HG03469 (cell line): ENCODE results near the gene INPP5D.

Source experiments
- ATAC-seq: cut with Tn5 transposase; IDR thresholded peaks from one replicate; pipeline ENCODE4 v1.9.1; 2021; ENCODE audit warnings: mild to moderate bottlenecking, moderate library complexity, moderate number of reproducible peaks; ENCODE audit not compliant: unreplicated experiment

The INPP5D gene

DNA sequence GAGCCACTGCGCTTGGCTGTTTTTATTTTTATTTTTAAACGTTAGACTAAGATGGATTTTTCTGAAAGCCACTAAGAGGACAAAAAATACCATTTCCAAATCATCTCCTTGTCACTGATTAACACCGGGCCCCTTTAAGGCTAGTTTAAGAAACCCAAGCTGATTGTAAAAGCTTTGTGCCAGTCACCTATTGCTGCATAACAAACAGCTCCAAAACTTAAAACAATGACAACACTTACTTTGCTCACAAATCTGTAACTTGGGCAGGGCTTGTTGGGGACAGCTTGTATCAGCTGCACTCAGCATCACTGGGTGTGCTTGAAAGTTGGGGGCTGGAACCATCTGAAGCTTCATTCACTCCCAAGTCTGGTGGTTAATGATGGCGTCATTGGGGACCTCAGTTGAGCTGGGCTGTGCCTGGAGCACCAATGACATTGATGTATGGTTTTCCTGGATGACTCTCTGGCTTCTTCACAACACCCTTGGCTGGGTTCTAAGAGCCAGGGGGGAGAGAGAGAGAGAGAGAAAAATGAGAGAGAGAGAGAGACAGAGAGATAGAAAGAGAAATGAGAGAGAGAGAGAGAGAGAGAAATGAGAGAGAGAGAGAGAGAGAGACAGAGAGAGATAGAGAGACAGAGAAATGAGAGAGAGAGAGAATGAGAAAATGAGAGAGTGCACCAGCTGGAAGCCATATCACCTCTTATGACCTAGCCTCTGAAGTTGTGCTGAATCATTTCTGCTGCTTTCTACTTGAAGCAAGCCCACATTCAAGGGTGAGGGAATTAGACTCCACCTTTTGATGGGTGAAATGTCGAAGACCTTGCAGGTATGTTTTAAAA, 165.3 kb downstream of the INPP5D start:
- no peak for ATAC-seq

DNA sequence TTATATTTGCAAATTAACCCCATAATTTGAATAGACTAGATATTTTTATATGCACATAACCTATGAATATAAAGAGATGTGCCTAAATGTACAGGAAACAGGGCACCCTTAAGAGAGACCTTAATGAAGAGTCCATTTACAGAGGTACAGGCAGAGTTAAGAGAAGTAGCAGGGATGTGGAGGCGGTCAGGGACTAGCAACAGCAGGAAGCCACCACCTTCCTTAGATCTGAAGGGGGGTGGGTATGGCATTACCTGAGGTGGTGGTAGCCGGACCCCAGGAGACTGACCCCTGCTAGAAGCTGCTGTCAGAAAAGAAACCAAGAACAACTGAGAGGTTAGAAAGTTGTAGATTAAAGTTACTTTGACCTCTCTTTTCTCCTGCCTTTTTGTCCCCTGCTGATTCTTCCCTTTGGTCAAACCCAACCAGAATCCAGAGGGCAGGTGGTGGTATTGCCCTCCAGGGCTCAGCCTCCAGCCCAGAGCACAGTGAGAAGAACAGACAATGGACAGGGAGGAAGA, 166.4 kb downstream of the INPP5D start:
- ATAC-seq = no peak

DNA sequence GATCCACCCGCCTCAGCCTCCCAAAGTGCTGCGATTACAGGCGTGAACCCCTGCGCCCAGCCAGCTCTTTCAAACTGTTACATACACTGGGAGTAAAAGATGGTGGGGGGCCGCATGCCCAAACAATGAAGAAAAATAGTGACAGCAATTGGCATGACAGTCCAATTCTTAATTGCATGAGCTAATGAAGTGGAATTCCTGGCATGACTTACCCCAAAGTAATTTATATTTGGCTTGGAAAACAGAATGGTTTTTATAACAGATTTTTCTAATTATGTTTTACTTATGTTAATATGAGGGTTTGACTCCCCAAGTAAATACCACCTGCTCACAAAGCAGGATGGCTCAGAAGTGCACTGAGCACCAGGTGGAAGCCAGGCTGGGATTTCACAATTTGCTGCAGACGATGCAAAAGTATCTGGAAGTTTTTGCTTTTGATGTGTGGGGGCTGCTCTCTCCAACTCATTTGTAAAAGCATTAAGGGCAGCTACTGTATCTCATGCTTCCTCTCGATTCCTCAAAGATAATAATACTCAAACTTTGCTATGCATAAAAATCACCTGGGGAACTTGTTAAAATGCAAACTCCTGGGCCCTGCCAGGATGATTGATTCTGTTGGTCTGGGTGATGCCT, 167.3 kb downstream of the INPP5D start:
- ATAC-seq = no peak

DNA sequence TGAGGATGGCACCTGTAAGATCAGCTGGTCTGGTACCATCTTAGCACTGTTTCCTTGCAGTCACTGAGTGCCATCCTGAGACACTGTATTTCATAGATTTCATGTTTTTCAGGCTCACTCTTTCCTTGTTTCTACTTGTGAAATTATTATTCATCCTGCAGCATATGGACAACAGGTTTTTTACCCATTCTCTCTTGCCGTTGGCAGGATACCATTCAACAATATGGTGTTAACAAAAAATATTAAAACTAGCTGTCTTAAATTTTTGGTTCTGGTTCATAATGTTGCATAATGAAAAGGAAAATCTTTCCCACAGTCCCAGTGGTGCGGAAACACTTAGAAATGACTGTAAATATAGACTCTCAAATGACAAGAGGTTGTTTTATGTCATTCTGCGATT, 168.2 kb downstream of the INPP5D start:
- ATAC-seq = no peak

DNA sequence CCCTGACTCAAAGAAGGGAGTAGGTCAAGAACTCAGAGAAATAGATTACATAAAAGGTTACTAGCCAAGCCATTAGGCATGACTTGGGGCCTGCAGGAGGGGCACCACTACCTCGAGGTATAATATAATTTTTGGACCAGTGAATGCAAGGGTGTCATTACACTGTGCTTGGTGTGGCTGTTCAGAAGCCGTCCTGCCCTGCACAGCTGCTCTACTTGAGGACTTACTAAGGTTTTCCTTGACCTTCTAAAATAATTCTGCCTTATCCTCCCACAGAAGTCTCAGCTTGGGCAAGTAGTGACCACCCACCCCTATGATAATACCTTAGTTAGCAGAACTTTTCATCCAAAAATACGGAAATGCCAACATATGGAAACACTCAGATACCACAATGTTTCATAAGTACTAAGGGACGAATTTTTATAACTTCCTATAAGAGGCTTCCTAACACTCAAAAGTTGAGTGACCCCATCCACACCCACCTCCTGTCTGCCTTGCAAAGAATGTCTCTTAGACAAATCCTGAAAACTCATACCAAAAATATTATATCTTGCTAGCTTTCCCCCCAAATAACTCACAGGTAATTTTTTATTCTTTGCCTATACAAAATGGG, 173.6 kb downstream of the INPP5D start:
- no peak for ATAC-seq

DNA sequence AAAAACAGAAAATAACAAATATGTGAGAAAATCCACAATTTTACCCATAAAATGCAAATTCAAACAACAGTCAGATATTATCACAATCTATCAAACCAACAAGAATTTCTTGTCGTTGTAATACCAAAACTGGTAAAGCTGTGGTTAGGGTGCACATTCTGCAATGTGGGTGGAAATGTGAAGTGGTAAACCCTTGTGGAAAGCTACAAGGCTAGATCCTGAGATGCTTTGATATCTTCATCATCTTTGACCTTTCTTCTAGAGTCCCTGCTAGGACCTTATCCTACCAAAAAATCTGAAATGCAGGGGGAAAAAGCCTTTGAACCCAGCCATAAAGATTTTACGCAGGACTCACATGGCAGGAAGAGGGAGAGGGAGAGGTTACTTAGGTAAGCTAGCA, 174.1 kb downstream of the INPP5D start:
- ATAC-seq = no peak

DNA sequence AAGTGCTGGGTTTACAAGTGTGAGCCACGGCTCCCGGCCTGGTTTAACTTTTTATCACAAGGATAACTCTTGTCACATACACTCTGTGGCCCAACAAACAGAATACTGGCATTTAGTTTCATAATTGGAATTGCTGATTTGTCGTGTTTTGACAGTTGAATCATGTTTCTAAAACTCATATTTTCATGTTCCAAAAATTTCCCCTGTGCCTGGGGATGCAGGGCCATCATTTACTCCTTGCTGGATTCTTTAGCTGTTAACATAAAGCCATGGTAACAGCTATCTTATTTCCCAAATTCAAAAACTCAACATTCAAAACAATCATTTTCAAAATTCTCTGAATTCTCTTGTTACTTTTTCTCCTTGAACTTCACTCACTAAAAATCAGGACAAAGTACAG, 174.9 kb downstream of the INPP5D start:
- no peak for ATAC-seq

DNA sequence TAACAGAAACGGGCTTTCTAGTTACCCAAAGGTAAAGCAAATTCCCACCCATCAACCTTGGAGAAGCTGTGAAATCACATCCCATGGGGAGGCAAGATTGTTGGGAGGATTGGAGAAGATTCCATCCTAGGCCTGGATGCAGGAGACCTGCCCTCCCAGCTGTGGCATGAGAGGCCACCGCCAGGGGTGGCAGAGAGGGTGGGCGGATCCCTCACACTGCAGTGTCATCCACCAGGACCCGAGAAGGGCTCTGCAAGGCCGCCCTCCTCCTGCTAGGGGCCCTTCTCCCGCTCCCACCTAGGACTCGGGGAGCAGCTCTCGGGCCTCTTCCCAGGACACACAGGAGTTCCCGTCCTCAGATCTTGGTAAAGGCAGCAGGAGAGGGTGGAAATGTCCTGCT, 175.8 kb downstream of the INPP5D start:
- no peak for ATAC-seq

DNA sequence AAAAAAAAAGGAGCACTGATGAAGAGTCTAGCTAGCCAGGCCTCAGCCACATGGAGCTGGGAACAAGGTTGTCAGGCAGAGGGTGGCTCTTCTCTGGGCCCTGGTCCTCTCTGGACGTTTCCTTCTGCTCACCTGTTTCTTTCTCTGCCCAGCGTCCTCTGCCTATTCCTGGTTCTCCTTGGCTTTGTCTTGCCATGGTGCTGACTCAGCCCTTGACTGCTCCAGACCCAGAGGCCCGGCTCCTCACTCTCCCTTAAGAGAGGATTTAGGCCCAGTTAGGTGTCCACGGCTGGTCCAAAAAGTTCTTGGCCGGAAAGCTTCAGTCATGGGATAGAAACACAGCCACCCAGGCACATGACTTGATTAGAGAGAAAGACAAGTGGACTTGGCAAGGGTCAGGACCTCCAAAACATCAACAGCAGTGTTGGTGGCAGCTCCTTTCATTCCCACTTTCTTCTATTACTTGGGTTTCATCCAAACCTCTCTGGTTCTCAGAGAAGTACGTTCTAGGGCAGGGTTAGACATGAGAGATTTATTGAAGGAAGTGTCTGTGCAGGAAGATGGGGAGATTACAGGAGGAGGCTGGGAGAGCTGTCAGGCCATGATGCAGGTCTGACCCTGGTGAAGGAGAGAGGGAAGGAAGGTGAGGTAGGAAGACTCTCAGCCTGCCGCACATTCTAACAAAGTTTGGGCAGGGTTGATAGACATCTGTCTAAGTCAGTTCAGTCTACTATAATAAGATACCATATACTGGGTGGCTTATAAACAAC, 176.9 kb downstream of the INPP5D start:
- no peak for ATAC-seq

DNA sequence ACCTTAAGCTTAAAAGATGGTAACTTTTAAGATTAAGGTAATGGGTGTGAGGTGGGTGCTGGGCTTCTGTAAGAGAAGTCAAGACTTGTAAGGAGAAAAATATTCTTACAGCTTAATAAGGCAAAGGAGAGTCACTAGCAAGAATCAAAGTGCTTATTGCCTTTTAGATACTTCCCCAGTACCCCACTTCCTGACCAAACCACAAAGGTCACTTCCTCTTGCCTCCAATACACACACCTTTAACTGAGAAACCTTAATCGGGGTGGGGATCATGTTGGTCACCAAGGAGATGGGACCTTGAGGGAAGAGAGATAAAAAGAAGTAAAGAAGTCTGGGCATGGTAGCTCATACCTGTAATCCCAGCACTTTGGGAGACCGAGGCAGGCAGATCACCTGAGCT, 180.8 kb downstream of the INPP5D start:
- ATAC-seq = no peak

DNA sequence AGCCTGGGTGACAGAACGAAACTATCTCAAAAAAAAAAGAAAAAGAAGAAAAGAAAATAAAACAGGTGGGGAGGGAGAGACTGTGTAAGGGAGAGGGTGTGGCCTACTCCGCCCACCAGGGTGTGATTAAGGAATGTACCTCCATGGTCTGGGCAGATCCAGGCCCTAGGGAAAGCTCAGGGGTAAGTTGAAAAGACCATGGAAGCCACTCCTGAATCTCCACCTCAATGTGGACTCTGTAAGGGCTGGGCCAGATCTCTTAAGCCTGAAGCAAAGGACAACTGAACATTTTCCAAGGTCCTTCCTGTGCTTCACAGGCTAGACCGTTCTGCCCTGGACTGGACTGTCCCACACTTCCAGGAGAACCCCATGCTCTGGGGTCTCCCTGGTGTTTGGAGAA, 181.7 kb downstream of the INPP5D start:
- ATAC-seq = no peak

DNA sequence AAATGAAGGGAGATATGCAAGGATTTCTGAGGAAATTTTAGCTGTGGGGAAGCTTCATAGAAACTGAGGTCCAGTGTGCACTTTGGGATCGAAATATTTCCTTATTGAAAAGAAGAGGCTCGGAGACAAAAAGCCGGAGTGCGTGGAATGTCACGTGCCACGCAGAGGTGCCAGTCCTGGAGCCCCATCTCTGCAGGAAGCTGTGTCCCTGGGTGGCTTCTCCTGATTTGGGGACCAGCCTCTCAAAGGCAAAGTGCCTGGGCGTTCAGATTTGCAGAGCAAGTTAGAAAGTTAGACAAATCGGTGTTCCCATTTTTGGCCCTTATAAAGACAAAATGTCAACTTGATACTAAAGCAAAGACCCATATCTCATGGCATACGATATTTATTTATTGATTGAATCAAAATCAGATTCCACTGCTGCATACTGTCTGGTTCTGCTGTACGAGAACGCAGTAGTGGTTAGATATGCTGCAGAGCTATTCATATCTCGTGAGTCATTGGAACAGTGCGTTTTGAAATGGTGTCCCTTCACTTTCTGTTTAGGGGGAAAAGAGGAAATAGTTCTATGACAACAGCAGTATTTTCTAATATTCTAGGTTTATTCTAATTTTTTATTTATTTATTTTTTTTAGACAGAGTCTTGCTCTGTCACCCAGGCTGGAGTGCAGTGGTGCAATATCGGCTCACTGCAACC, 182.2 kb downstream of the INPP5D start:
- ATAC-seq = no peak

DNA sequence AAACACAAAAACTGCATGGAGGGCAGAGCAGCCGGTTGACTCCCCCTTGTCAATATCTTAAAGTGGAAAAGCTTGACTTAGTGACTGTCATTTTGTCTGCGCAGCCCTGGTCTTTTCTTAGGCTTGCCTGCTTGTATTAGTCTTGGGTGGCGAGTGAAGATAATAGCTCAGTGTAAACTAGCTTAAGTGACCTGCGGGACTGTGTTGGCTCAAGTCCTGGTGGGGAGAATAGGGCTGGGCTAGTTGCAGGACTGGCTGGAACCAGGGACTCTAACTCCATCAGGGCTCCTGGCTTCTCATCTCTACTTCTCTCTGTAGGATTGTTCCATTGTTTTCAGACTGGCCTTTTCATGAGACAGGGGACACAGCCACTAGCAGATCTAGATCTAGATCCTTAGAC, 183.2 kb downstream of the INPP5D start:
- ATAC-seq = no peak

DNA sequence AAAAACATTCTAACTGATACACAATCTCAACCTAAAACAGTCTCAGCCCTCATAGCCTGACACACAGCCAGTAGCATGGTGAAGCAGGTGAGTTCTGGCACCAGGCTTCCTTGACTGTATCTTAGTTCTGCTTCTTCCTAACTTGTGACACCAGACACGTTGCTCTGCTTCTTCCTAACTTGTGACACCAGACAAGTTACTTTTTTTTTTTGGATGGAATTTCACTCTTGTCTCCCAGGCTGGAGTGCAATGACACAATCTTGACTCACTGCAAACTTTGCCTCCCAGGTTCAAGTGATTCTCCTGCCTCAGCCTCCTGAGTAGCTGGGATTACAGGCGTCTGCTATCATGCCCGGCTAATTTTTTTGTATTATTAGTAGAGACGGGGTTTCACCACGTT, 184.7 kb downstream of the INPP5D start:
- ATAC-seq = no peak

DNA sequence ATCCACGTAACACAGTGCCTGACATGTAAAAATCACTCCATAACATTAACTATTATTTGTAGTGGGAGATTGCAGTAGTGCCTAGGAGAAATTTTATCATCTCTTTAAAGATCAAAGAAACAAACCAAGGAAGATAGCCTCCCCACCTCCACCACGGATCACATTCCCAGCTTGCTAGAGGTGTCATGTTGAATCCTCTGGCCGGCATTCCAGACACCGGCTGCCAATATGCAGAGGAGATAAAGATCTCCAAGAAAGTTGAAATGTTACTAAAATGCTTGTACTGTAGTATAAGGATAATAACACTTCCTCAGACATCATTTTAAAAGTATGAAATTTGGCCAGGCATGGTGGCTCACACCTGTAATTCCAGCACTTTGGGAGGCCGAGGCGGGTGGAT, 185.3 kb downstream of the INPP5D start:
- ATAC-seq = no peak

DNA sequence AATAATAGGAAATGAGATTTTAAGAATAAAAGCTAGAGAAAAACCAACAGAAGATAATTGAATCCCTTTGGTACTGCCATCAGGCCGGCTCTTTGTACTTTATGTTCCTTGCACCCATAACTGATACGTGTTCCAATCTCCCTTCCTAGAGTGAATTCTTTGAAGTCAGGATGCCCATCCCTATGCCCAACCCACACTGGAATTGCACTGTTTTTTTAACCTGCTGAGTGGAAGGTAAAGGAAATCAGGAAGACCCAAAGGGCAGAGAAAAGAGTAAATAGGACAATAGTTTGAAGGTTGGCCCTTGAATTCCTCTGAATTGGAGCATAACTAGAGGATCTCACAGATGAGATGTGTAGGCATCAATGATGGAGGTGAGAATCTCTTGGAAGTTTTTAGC, 187.0 kb downstream of the INPP5D start:
- no peak for ATAC-seq

DNA sequence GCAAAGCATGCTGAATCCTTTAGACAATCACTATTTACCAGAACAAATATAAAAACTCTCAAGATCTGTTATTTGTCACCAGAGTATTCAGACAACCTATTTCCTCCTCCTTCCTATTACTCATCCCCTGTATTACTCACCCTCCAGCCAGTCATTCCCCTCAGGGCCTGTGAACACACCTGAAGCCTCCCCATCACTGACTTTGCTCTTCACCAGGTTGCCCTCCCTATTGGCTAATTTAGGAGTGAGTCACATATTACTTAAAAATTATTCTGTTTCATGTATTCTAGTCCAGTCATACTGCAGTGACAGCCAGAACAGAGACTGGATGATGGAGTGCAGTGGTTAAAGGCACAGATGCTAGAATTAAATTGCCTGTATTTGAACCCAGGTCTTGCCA, 187.6 kb downstream of the INPP5D start:
- no peak for ATAC-seq

DNA sequence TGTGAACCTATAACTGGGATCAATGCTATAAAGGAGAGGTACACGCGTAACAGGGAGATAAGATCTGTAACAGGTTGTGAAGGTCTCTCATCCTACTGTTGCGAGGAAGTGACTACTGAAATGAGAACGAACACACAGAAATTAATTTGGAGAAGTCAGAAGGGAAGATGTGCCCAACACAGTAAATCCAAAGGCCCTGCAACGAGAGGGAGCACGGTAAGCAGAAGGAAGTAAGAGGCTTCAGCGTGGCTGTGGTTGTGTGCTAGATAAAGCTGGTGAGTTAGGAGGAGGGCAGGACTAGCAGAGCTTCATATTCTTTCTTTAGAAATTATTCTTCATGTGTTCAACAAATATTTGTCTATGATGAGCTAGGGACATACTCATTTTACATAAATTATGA, 188.9 kb downstream of the INPP5D start:
- no peak for ATAC-seq

DNA sequence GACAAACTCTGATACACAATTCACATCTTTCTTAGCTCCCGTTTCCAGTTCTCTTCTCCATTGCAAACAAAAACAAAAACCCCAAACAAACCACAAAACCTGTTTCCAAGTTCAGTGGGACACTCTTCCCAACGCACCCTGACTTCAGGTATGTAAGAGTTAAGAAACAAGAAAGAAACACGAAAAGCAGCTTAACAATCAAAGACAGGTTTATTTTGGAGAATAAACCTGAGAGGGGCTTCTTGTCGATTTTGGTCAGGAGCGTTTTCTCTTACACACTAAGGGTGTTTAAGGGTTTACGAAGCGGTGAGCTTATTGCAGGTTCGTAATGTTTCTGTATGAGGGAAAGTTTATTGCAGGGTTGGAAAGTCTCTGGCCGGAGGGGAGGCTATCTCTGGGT, 190.4 kb downstream of the INPP5D start:
- no peak for ATAC-seq

DNA sequence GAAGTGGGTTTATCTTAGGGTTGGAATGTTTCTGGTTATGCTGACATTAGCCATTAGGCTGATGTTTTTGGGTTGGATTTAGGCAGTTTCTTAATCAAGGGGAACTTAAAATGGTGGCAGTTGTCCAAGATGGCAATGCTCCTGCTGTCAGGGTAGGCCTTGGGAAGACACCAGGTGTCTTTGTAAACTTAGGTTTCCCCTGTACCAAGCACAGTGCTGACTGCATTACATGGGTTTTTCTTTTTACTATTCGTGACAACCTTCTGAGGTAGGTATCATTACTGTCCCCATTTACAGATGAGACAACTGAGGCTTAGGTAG, 190.8 kb downstream of the INPP5D start:
- ATAC-seq = no peak
